HCT116 (cell line): ENCODE data around the gene MDM2.

Experiments
- EZH2 ChIP-seq: fragments of 200-600 bp; sonication (generic); IDR thresholded peaks from 2 replicates; pipeline ENCODE4 v1.6.1; 2017; ENCODE audit warnings: antibody characterized with exemption, mixed run types
- POLR2A ChIP-seq: IDR thresholded peaks from 2 replicates; pipeline ENCODE4 v1.7.0; 2011; ENCODE audit warnings: borderline replicate concordance; ENCODE audit not compliant: insufficient read depth, insufficient read length; ENCODE audit errors: extremely low read depth
- POLR2AphosphoS5 ChIP-seq: IDR thresholded peaks from 2 replicates; pipeline ENCODE4 v1.6.1; 2011; ENCODE audit warnings: mild to moderate bottlenecking, low read depth, low read length, moderate library complexity
- RAD21 ChIP-seq: IDR thresholded peaks from 2 replicates; pipeline ENCODE4 v1.6.1; 2012; ENCODE audit warnings: low read depth, mild to moderate bottlenecking
- SIN3A ChIP-seq: IDR thresholded peaks from 2 replicates; pipeline ENCODE4 v1.6.1; 2012; ENCODE audit warnings: low read depth
- SP1 ChIP-seq: IDR thresholded peaks from 2 replicates; pipeline ENCODE4 v1.6.1; 2012; ENCODE audit warnings: low read depth
- YY1 ChIP-seq: IDR thresholded peaks from 2 replicates; pipeline ENCODE4 v1.6.1; 2011; ENCODE audit warnings: low read length, low read depth, moderate library complexity, mild to moderate bottlenecking; ENCODE audit not compliant: insufficient replicate concordance; ENCODE audit errors: extremely low read depth
- TF ChIP-seq, protein P1 (sequence below), 3 experiments: fragments of 200-600 bp in 1 of 3; sonication (generic) in 1 of 3; IDR thresholded peaks in 2 of 3; conservative IDR thresholded peaks in 1 of 3; 2 replicates each; pipeline ENCODE4 v1.5.1; 2012 to 2017; ENCODE audit warnings: low read depth in 2 of 3, low read length in 2 of 3, antibody characterized with exemption in 1 of 3, borderline replicate concordance in 1 of 3, control low read depth in 1 of 3, mild to moderate bottlenecking in 1 of 3, mixed read lengths in 1 of 3, mixed run types in 1 of 3, moderate library complexity in 1 of 3; ENCODE audit not compliant: insufficient read depth in 1 of 3

- TF ChIP-seq POLR2A (no peak), SP1 (no peak), POLR2AphosphoS5 (no peak), RAD21 (no peak), YY1 (no peak), EZH2 (no peak), SIN3A (no peak)
- TF ChIP-seq, protein P1, sequence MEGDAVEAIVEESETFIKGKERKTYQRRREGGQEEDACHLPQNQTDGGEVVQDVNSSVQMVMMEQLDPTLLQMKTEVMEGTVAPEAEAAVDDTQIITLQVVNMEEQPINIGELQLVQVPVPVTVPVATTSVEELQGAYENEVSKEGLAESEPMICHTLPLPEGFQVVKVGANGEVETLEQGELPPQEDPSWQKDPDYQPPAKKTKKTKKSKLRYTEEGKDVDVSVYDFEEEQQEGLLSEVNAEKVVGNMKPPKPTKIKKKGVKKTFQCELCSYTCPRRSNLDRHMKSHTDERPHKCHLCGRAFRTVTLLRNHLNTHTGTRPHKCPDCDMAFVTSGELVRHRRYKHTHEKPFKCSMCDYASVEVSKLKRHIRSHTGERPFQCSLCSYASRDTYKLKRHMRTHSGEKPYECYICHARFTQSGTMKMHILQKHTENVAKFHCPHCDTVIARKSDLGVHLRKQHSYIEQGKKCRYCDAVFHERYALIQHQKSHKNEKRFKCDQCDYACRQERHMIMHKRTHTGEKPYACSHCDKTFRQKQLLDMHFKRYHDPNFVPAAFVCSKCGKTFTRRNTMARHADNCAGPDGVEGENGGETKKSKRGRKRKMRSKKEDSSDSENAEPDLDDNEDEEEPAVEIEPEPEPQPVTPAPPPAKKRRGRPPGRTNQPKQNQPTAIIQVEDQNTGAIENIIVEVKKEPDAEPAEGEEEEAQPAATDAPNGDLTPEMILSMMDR (IDR thresholded peaks at IDR 0.05 in 2 of 3, conservative IDR thresholded peaks at IDR 0.05 in 1 of 3; ENCODE audit: borderline replicate concordance in 1 of 3, insufficient read depth in 1 of 3, low read depth in 2 of 3, low read length in 2 of 3): no peak
Observed at GRCh38 chr12:68776976-68777610, 30.9 kb upstream of the MDM2 start.
